GM23338 (cell line): ENCODE data around the gene DOCK7. TPM values are rescaled to one million over a fixed set of nuclear protein-coding genes. Genes with fewer than 3 reads are reported as not detected.

Source experiments
- ATAC-seq: fragments of 200-7000 bp; cut with Tn5 transposase; 3 replicates; pipeline ENCODE4 v1.9.1; 2020
- DNase-seq: peaks from one replicate; pipeline ENCODE4 v3.0.0-alpha.2; 2015; ENCODE audit warnings: low spot score
- H2AFZ ChIP-seq: fragments of 200-600 bp; sonication (generic); 2 replicates; pipeline ENCODE4 v1.8.0; 2016; ENCODE audit warnings: antibody characterized with exemption, mild to moderate bottlenecking, moderate library complexity
- H3F3A ChIP-seq: fragments of 200-600 bp; sonication (generic); replicated peaks from 2 replicates; pipeline ENCODE4 v1.8.0; 2017; ENCODE audit warnings: antibody characterized with exemption, mixed run types, low read depth
- H3K27ac ChIP-seq: fragments of 200-600 bp; sonication (generic); 2 replicates; pipeline ENCODE4 v1.6.1; 2016; ENCODE audit warnings: low read depth
- H3K27me3 ChIP-seq: fragments of 200-600 bp; sonication (generic); 2 replicates; pipeline ENCODE4 v1.8.0; 2016; ENCODE audit warnings: mild to moderate bottlenecking, mixed run types, moderate library complexity; ENCODE audit not compliant: insufficient read depth
- H3K36me3 ChIP-seq: fragments of 200-600 bp; sonication (generic); 2 replicates; pipeline ENCODE4 v1.8.0; 2016; ENCODE audit warnings: mild to moderate bottlenecking; ENCODE audit not compliant: insufficient read depth
- H3K4me1 ChIP-seq: fragments of 200-600 bp; sonication (generic); 2 replicates; pipeline ENCODE4 v1.8.0; 2016; ENCODE audit warnings: mild to moderate bottlenecking, moderate library complexity; ENCODE audit not compliant: insufficient read depth
- H3K4me2 ChIP-seq: fragments of 200-600 bp; sonication (generic); 2 replicates; pipeline ENCODE4 v1.7.1; 2017; ENCODE audit warnings: mixed run types
- H3K4me3 ChIP-seq: fragments of 200-600 bp; sonication (generic); 2 replicates; pipeline ENCODE4 v1.6.1; 2016; ENCODE audit warnings: mixed run types
- H3K79me2 ChIP-seq: fragments of 200-600 bp; sonication (generic); replicated peaks from 2 replicates; pipeline ENCODE4 v1.8.0; 2017; ENCODE audit warnings: mild to moderate bottlenecking; ENCODE audit not compliant: insufficient read depth
- H3K9me2 ChIP-seq: fragments of 200-600 bp; sonication (generic); 2 replicates; pipeline ENCODE4 v1.8.0; 2017; ENCODE audit not compliant: insufficient read depth
- H4K20me1 ChIP-seq: fragments of 200-600 bp; sonication (generic); replicated peaks from 2 replicates; pipeline ENCODE4 v1.8.0; 2017; ENCODE audit warnings: mild to moderate bottlenecking; ENCODE audit not compliant: insufficient read depth
- H3K27ac Mint-ChIP-seq: 2 replicates; pipeline ENCODE4 v1.8.0; 2020; ENCODE audit warnings: inconsistent platforms, mild to moderate bottlenecking, moderate library complexity, mixed read lengths
- H3K27me3 Mint-ChIP-seq: 3 replicates; pipeline ENCODE4 v1.8.0; 2022; ENCODE audit warnings: low read depth, mild to moderate bottlenecking, moderate library complexity, mixed read lengths, inconsistent platforms; ENCODE audit not compliant: insufficient read depth, poor library complexity
- H3K36me3 Mint-ChIP-seq: 3 replicates; pipeline ENCODE4 v1.8.0; 2021; ENCODE audit warnings: low read depth, mild to moderate bottlenecking, inconsistent platforms, moderate library complexity, mixed read lengths
- H3K4me1 Mint-ChIP-seq: 3 replicates; pipeline ENCODE4 v1.8.0; 2020; ENCODE audit warnings: mild to moderate bottlenecking, inconsistent platforms, mixed read lengths
- H3K4me3 Mint-ChIP-seq: 3 replicates; pipeline ENCODE4 v1.8.0; 2021; ENCODE audit warnings: moderate library complexity, mild to moderate bottlenecking, inconsistent platforms, mixed read lengths
- H3K9me3 Mint-ChIP-seq: 3 replicates; pipeline ENCODE4 v1.8.0; 2020; ENCODE audit warnings: moderate library complexity, mild to moderate bottlenecking, inconsistent platforms, mixed read lengths
- CREB1 ChIP-seq: fragments of 250-450 bp; sonication (Bioruptor Pico); IDR thresholded peaks from 2 replicates; pipeline ENCODE4 v1.5.0; 2020; ENCODE audit warnings: low read depth, mild to moderate bottlenecking, moderate library complexity
- EZH2 ChIP-seq: fragments of 200-600 bp; sonication (generic); IDR thresholded peaks from one replicate; pipeline ENCODE4 v1.8.0; 2017; ENCODE audit warnings: antibody characterized with exemption, mild to moderate bottlenecking, low read depth; ENCODE audit not compliant: unreplicated experiment
- EZH2phosphoT487 ChIP-seq: fragments of 200-600 bp; sonication (generic); IDR thresholded peaks from one replicate; pipeline ENCODE4 v1.8.1; 2018; ENCODE audit warnings: antibody characterized with exemption; ENCODE audit not compliant: unreplicated experiment
- JUNB ChIP-seq: IDR thresholded peaks from one replicate; pipeline ENCODE4 v1.6.1; 2016; ENCODE audit warnings: antibody characterized with exemption; ENCODE audit not compliant: unreplicated experiment
- NANOG ChIP-seq: IDR thresholded peaks from 2 replicates; pipeline ENCODE4 v1.6.1; 2016; ENCODE audit warnings: antibody characterized with exemption, borderline replicate concordance
- POLR2AphosphoS5 ChIP-seq: IDR thresholded peaks from 2 replicates; pipeline ENCODE4 v1.6.1; 2016; ENCODE audit warnings: antibody characterized with exemption, low read depth
- STAT1 ChIP-seq: IDR thresholded peaks from one replicate; pipeline ENCODE4 v1.6.1; 2016; ENCODE audit warnings: antibody characterized with exemption; ENCODE audit not compliant: unreplicated experiment
- polyA plus RNA-seq: library from polyadenylated mRNA; unstranded; fragments of >200 nt; fragmentation: Nextera tagmentation; extraction: Ambion mirVana; gene quantifications from 2 replicates; pipeline ENCODE4 v1.2.1, GENCODE V29; 2016
- total RNA-seq: library from RNA; depleted of rRNA; stranded (reverse); fragments of >200 nt; shearing (Covaris generic); gene quantifications from 2 replicates; pipeline ENCODE4 v1.2.3, GENCODE V29; 2014
- TF ChIP-seq, protein P1 (sequence below): IDR thresholded peaks from one replicate; pipeline ENCODE4 v1.6.1; 2018; ENCODE audit warnings: antibody characterized with exemption; ENCODE audit not compliant: unreplicated experiment
- TF ChIP-seq, protein P2 (sequence below), 2 experiments: fragments of 200-600 bp in 1 of 2; sonication (generic) in 1 of 2; conservative IDR thresholded peaks; 2 replicates each; pipeline versions ENCODE4 v1.5.1 to v1.6.1; 2016 to 2017; ENCODE audit warnings: antibody characterized with exemption in 2 of 2, low read depth in 2 of 2, mild to moderate bottlenecking in 2 of 2, moderate library complexity in 1 of 2
- TF ChIP-seq, protein P3 (sequence below): fragments of 250-450 bp; sonication (Bioruptor Pico); IDR thresholded peaks from 2 replicates; pipeline ENCODE4 v1.5.0; 2020; ENCODE audit warnings: mild to moderate bottlenecking, moderate library complexity

DOCK7 gene
- total and polyA plus RNA-seq, 2 experiments from 2014 or later: 20.5 to 37.3 TPM

DNA sequence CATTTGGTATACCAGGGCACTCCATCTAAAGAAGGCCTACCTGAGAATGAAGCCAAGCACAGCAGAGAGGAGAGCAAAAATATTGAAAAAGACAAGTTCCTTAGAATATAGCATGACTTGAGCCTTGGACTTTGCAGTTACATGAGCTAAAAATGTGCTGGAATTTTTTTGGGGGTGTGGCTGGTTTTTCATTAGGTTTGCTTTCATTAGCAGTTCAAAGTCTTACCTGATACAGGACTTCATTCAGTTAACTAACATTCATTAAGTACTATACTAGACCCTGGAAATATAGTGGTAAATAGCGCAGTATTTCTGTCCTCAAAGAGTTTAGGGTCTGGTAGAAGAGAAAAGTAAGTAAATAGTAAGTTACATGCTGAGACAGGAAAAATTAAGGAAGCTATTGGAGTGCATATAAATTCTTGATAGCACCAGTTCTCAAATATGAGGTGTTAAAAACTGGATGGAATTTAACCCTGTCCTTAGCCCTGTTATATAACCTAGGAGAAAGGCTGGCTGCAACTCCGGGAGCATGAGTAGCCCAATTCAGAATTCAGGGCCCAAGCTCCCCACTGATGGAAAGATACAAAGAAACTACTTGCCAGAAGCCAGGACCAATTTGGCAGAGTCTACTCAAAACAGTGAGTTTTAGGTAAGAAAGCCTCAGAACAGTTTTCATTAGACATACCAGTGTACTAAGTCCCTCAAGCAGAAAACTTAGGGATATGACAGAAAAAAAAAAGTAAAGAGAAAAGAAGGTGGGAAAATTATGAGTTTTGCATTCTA is 3.1 kb upstream of the DOCK7 start:
- no peak overlapping the region for H3K4me3 Mint-ChIP-seq

More for the DNA sequence above, 3.1 kb upstream of the DOCK7 start:
- Mint-ChIP-seq H3K36me3 (peaks cover 6% of the 10 kb centered on the region; the same call in 2 of the 3 replicates), H3K27ac (no peak overlapping the region), H3K4me1 (peaks cover 19% of the 10 kb centered on the region), H3K27me3 (peaks cover 10% of the 10 kb centered on the region), H3K9me3 (peaks cover 5% of the 10 kb centered on the region; the same call in 2 of the 3 replicates)
- Histone ChIP-seq H4K20me1 (no peaks in the 10 kb centered on the region), H3K4me2 (no peak overlapping the region), H3K27ac (no peak overlapping the region), H3K27me3 (0 out of 2 replicates have a peak, but pooled peaks cover 4% of the 10 kb centered on the region), H3K4me3 (no peak overlapping the region), H2AFZ (no peak overlapping the region), H3K36me3 (no peaks in the 10 kb centered on the region), H3K79me2 (peaks cover 7% of the 10 kb centered on the region), H3F3A (0 out of 2 replicates have a peak, but pooled peaks cover 4% of the 10 kb centered on the region), H3K9me2 (no peaks in the 10 kb centered on the region), H3K4me1 (peaks cover 13% of the 10 kb centered on the region)
- no peak for TF ChIP-seq STAT1
- TF ChIP-seq, protein P1, sequence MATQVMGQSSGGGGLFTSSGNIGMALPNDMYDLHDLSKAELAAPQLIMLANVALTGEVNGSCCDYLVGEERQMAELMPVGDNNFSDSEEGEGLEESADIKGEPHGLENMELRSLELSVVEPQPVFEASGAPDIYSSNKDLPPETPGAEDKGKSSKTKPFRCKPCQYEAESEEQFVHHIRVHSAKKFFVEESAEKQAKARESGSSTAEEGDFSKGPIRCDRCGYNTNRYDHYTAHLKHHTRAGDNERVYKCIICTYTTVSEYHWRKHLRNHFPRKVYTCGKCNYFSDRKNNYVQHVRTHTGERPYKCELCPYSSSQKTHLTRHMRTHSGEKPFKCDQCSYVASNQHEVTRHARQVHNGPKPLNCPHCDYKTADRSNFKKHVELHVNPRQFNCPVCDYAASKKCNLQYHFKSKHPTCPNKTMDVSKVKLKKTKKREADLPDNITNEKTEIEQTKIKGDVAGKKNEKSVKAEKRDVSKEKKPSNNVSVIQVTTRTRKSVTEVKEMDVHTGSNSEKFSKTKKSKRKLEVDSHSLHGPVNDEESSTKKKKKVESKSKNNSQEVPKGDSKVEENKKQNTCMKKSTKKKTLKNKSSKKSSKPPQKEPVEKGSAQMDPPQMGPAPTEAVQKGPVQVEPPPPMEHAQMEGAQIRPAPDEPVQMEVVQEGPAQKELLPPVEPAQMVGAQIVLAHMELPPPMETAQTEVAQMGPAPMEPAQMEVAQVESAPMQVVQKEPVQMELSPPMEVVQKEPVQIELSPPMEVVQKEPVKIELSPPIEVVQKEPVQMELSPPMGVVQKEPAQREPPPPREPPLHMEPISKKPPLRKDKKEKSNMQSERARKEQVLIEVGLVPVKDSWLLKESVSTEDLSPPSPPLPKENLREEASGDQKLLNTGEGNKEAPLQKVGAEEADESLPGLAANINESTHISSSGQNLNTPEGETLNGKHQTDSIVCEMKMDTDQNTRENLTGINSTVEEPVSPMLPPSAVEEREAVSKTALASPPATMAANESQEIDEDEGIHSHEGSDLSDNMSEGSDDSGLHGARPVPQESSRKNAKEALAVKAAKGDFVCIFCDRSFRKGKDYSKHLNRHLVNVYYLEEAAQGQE: no peak
- TF ChIP-seq JUNB: no peak
- no peak for TF ChIP-seq NANOG
- TF ChIP-seq, protein P2, sequence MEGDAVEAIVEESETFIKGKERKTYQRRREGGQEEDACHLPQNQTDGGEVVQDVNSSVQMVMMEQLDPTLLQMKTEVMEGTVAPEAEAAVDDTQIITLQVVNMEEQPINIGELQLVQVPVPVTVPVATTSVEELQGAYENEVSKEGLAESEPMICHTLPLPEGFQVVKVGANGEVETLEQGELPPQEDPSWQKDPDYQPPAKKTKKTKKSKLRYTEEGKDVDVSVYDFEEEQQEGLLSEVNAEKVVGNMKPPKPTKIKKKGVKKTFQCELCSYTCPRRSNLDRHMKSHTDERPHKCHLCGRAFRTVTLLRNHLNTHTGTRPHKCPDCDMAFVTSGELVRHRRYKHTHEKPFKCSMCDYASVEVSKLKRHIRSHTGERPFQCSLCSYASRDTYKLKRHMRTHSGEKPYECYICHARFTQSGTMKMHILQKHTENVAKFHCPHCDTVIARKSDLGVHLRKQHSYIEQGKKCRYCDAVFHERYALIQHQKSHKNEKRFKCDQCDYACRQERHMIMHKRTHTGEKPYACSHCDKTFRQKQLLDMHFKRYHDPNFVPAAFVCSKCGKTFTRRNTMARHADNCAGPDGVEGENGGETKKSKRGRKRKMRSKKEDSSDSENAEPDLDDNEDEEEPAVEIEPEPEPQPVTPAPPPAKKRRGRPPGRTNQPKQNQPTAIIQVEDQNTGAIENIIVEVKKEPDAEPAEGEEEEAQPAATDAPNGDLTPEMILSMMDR (conservative IDR thresholded peaks at IDR 0.05; ENCODE audit: low read depth in 2 of 2): no peak
- no peak for TF ChIP-seq EZH2phosphoT487
- no peak for TF ChIP-seq EZH2
- TF ChIP-seq POLR2AphosphoS5: no peak
- TF ChIP-seq CREB1 (CRISPR knock-in tag): no peak
- TF ChIP-seq, protein P3, sequence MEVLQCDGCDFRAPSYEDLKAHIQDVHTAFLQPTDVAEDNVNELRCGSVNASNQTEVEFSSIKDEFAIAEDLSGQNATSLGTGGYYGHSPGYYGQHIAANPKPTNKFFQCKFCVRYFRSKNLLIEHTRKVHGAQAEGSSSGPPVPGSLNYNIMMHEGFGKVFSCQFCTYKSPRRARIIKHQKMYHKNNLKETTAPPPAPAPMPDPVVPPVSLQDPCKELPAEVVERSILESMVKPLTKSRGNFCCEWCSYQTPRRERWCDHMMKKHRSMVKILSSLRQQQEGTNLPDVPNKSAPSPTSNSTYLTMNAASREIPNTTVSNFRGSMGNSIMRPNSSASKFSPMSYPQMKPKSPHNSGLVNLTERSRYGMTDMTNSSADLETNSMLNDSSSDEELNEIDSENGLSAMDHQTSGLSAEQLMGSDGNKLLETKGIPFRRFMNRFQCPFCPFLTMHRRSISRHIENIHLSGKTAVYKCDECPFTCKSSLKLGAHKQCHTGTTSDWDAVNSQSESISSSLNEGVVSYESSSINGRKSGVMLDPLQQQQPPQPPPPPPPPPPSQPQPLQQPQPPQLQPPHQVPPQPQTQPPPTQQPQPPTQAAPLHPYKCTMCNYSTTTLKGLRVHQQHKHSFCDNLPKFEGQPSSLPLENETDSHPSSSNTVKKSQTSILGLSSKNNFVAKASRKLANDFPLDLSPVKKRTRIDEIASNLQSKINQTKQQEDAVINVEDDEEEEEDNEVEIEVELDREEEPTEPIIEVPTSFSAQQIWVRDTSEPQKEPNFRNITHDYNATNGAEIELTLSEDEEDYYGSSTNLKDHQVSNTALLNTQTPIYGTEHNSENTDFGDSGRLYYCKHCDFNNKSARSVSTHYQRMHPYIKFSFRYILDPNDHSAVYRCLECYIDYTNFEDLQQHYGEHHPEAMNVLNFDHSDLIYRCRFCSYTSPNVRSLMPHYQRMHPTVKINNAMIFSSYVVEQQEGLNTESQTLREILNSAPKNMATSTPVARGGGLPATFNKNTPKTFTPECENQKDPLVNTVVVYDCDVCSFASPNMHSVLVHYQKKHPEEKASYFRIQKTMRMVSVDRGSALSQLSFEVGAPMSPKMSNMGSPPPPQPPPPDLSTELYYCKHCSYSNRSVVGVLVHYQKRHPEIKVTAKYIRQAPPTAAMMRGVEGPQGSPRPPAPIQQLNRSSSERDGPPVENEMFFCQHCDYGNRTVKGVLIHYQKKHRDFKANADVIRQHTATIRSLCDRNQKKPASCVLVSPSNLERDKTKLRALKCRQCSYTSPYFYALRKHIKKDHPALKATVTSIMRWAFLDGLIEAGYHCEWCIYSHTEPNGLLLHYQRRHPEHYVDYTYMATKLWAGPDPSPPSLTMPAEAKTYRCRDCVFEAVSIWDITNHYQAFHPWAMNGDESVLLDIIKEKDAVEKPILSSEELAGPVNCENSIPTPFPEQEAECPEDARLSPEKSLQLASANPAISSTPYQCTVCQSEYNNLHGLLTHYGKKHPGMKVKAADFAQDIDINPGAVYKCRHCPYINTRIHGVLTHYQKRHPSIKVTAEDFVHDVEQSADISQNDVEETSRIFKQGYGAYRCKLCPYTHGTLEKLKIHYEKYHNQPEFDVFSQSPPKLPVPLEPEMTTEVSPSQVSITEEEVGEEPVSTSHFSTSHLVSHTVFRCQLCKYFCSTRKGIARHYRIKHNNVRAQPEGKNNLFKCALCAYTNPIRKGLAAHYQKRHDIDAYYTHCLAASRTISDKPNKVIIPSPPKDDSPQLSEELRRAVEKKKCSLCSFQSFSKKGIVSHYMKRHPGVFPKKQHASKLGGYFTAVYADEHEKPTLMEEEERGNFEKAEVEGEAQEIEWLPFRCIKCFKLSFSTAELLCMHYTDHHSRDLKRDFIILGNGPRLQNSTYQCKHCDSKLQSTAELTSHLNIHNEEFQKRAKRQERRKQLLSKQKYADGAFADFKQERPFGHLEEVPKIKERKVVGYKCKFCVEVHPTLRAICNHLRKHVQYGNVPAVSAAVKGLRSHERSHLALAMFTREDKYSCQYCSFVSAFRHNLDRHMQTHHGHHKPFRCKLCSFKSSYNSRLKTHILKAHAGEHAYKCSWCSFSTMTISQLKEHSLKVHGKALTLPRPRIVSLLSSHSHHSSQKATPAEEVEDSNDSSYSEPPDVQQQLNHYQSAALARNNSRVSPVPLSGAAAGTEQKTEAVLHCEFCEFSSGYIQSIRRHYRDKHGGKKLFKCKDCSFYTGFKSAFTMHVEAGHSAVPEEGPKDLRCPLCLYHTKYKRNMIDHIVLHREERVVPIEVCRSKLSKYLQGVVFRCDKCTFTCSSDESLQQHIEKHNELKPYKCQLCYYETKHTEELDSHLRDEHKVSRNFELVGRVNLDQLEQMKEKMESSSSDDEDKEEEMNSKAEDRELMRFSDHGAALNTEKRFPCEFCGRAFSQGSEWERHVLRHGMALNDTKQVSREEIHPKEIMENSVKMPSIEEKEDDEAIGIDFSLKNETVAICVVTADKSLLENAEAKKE: no peak
- ATAC-seq (no peak), DNase-seq (no peak)
